Activated CD8-positive, alpha-beta memory T cell treated with anti-CD3 and anti-CD28 coated beads for 36 hours (primary cell): ENCODE results near the gene CHMP6. TPM values are rescaled to one million over a fixed set of nuclear protein-coding genes. Genes with fewer than 3 reads are reported as not detected.

Experiments used
- CTCF ChIA-PET: fragments of 350-600 bp; sonication (Branson Sonifier 250); formaldehyde crosslinking; loops from one replicate; lab custom pipeline; 2021; ENCODE audit warnings: antibody characterized with exemption; lab: Charles Lee
- POLR2A ChIA-PET: fragments of 350-600 bp; sonication (Branson Sonifier 250); formaldehyde crosslinking; loops from one replicate; lab custom pipeline; 2021; ENCODE audit warnings: antibody characterized with exemption; lab: Charles Lee
- total RNA-seq, 2 experiments: library from RNA; stranded (reverse); gene quantifications; one replicate each; pipeline ENCODE4 v1.2.3, GENCODE V29; 2021

The CHMP6 gene
- total RNA-seq = 10 to 100 TPM; 25.6 TPM

DNA sequence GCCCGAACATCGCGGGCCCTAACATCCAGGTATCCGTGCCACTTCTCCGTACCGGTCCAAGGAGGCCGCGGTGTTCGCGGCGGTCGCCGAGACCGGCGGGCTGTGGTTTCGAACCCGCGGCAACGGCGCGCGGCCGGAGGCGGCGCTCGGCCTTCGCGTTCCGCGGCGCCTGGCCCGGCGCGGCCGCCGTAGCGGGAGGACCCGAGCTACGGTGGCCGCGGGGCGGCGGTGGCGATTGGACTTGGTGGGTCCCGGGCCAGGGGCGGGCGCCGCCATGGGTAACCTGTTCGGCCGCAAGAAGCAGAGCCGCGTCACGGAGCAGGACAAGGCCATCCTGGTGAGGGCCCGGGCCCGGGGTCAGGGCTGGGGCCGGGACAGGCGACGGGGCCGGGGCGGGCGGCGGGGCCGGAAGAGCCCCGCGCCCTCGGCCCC lies at the start of gene CHMP6:
Gene CHMP6 (plus strand): TSS at position 197 of the 432 bp plus-strand sequence. CDS start 78 bp downstream, at position 275.
- ChIA-PET CTCF (interaction anchor here (0.9 to 1.4 kb wide), 3 partner anchors 10 to 26 kb away, joined by 3 read pairs; no protein-coding TSS in a partner anchor), POLR2A (interaction anchor here (1.0 to 1.3 kb wide), 2 partner anchors 27 to 231 kb away, joined by 3 to 5 read pairs; partner anchors contain the start of gene CEP131)

DNA sequence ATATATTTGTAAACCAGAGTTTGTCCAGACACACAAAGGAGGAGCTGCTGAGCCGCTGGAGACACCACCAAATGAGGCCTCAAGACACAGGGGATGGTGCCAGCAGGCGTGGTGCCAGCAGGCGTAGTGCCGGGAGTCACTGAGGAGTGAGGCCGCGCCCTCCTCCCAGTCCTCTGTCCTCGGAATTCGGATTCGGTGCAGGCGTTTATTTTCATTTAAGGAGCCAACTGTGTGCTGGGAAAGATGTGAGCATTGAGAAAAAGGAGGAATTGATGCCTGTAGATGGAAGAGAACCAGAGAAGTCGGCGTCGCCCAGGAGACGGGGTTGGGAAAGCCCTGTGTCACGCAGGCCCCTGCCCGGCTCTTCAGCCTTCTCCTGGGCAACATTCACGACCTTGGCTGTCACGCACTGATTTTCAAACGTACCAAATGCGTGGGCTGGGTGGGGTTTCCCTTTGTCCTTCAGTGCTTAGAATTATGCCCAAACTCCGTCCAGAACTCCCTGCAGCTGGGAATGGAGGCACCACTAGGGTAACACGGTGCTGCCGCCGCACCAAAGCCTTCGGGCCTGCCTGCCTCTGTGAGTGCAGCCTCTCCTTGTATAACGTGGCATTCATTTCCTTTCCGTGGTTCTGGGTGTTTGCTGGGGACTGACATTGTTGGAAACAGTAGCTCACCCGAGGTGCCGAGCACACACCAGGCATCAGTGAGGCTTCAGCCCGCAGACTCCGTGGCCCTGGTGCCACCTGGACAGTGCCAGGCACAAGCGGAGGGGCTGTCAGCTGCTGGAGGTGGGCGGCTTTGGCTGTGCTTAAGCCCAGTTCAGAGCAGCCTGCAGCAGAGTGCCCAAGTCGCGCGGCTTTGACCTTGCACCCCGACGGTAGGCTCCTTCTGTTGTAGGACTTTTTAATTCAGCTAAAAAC lies 49.0 kb upstream of the CHMP6 start:
- POLR2A ChIA-PET = no interaction called here
- CTCF ChIA-PET = no interaction called here

DNA sequence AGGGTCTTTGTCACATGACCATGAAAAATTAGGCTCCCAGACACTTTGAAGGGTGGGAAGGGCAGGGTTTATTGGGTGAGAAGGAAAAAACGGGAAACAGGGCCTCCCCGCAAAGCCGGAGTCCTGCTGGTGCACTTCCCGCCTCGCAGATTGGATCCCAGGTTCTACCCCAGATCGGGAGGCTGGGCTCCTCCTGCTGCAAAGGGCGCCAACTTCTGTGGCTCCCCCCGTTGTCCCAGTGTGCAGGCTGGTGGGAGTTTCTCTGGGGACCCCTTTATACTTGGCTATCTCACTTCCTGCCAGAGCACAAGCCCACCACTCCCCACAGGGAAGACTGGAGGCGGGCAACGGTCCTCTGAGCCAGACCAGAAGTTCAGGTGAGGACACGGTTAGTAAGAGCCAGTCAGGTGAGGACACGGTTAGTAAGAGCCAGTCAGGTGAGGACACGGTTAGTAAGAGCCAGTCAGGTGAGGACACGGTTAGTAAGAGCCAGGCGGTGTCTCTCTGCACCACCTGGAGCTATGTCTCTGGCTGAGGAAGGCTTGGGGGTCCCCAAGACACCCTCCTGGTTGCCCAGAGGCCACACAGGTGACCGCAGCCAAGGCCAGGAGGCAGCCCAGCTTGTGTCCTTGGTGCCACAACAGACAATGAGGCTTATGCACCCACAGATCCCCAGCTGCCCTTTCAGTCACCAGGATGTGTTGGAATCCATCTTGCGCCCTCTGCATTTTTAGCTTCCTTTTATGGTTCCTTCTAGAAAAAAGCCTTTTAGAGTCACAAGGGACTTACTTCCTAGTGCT lies 48.1 kb upstream of the CHMP6 start:
- CTCF ChIA-PET = no interaction called here
- POLR2A ChIA-PET = no interaction called here

DNA sequence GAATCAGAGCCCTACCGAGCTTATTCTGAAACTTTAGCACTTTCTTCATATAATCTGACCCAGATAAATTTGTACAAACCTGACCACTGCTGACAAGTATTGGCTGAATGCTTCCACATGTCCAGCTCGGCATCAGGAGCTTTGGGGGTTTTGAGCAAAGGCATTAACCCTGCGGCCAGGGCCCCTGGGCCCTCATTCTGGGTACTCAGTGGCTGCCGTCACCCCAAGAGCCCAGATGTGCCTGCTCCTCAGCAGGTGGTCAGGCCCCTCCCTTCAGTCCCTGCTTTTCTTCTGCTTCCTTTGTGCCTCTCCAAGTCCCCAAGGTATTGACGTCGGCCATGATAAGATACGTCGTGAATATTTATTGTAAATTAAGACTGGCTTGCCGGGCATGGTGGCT lies 47.3 kb upstream of the CHMP6 start:
- ChIA-PET CTCF (interaction anchor here (0.7 kb wide), 1 partner anchor 369 kb away, joined by 3 read pairs; no protein-coding TSS in a partner anchor), POLR2A (no interaction called here)

DNA sequence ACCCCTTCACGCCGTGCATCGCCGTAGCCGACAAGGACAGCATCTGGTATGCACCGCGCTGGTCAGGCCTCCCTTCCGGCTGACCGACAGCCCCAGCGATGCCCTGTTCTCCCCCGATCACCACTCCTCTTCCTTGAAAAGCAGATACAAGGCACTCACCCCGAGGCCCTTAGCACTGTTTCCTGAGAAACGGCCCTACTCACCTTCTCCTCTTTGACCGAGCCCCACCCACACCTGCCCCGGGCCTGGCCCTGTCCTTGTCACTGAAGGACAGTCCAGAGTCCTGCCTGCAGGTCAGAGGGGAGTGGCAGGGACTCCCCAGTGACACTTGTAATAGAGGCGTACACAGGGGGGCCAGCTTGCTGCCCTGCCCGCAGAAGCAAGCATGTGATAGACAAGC lies 45.9 kb upstream of the CHMP6 start:
- ChIA-PET POLR2A (no interaction called here), CTCF (no interaction called here)

DNA sequence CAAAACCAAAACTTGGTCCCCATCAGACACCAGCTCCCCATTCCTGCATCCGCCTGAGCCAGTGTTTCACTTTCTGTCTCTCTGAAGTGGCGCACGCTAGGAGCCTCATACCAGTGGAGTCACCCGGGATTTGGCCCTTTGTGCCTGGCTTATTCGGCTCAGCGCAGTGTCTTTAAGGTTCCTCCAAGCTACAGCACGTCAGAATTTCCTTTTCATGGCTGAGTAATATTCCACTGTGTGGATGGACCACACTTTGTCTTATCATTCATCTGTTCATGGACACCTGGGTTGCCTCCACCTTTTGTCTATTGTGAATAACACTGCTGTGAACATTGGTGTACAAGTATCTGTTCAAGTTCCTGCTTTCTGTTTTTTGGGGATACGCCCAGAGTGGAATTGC lies 45.2 kb upstream of the CHMP6 start:
- ChIA-PET POLR2A (no interaction called here), CTCF (no interaction called here)

DNA sequence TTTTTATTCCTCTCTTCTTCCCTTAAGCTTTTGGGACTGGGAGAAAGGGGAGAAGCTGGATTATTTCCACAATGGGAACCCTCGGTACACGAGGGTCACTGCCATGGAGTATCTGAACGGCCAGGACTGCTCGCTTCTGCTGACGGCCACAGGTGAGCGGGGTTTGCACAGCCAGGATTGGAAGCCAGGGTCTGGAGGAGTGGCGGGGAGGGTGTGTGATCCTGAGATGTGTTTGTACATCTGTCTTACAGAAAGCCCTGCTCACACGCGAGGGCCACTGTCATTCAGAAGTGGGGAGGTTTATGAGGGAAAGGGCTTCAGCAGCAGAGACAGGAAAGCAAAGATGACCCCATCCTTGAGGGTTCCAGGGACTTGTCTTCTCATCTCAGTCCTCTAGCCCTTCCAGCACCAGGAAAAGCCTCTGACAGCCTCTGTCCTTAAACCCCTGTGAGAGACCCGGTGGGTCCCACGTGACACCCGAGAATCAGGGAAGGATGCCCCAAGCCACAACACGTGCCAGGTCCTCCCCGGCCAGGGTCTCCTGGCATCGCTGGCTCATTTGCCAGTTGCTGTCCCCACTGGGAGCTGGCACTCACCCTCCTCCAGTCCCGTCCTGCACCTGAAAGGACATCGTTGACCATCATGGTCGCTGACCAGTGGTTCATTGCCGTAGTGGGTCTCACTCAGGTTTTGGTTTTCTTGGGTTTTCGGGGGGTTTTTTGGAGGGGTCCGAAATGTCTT lies 44.3 kb upstream of the CHMP6 start:
- POLR2A ChIA-PET = no interaction called here
- CTCF ChIA-PET = no interaction called here

DNA sequence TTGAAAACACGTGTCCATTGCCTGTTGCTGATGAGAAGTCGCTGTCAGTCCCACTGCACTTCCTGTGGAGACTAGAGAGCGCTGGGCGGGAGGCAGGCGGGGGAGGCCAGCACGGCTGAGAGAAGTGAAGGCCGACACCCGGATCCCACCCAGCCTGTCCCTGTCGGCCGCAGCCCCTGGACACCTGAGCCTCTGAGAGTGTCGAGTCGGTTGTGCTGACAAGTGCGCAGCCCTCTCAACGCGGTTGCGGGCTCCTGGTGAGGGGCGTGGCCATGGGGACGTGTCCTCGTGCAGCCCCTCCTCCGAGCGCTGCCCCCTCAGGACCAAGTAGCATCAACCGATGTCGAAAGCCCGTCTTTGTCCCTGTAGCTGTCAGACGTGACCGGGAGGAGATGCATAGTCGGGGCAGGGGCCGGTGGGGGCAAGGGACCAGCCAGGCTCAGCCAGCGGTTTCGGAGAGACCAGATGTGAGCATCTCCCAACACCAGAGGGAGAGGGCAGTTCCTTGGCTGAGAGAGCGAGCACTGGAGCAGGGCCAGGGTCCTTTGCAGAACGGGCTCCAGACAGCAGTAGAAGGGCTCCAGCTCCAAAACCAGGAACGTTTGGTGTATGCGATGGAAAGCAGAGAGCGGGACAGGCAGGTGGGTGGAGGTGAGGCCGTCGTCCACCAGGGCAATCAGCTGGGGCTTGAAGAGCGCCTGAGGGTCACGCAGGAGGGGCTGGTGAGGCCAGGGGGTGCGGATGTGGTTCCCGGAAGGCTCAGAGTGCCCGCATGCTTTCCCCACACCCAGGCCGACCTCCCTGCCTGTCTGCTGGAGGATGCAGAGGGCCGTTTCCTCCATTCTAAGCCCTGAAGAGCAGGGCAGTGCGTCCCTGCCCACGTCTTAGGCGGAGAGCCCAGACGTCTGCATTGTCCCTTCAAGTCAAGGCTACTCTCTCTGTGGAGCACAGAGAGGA lies 43.3 kb upstream of the CHMP6 start:
- ChIA-PET CTCF (no interaction called here), POLR2A (no interaction called here)

DNA sequence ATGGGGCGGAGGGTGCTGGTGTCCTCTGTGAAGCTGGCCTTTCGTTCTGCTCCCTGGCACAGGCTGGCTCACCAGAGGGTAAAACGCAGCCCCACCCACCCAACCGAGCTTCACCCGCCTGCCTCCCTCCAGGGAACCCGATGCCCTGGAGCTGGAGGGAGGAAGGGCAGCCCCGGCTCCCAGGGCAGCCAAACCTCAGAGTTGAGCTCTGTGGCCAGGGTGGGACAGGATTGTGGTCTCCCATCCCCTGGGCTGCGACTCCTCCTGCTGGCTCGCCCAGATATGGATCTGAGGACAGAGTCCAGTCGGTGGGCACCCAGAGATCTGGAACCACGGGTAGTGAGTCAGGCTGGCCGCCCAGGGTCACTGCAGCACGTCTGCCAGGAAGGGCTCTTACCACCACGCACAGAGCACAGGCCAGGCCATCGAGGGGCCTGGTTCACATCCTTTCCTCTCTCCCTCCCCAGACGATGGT lies 42.6 kb upstream of the CHMP6 start:
- CTCF ChIA-PET = no interaction called here
- POLR2A ChIA-PET = no interaction called here

DNA sequence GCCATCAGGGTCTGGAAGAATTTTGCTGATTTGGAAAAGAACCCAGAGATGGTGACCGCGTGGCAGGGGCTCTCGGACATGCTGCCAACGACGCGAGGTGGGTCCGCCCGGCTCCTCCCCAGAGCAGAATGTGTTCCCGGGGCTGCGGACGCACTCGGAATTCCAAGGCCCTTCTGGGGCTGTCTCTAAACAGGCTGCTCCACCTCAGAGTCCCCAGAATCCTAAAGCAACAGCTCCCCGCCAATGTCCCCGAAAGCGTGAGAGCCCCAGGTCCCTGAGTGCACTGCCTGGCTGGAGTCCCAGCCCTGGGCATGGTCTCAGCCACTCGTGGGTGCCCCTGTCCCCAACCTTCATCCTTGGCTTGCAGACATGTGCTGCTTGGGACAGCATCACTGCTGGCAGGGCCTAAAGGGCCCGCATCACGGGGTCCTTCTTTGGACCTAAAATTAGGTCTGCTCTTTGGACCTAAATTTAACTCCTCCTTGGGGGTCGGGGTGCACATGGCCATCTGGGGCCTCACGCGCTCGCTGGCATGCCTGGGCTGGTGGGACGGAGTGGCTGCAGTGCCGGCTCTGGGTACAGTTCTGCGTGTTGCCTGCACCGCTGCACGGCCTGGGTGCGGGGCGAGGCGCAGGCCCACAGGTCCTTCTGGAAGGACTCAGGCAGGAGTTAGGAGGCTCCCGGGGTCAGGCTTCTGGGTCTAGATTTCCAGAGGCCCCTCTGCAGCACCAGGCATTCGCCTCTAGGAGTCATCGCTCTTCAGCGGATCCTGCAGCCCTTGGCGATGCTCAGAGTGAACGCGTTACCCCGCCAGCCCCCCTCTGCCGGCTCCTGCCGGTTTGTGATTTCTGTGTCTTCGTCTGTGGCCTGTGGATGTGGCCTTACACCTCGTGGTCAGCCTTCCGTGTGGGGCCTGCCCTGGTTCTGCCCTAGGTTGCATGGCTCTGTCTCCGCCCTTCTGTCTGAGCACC lies 41.9 kb upstream of the CHMP6 start:
- ChIA-PET POLR2A (no interaction called here), CTCF (no interaction called here)

DNA sequence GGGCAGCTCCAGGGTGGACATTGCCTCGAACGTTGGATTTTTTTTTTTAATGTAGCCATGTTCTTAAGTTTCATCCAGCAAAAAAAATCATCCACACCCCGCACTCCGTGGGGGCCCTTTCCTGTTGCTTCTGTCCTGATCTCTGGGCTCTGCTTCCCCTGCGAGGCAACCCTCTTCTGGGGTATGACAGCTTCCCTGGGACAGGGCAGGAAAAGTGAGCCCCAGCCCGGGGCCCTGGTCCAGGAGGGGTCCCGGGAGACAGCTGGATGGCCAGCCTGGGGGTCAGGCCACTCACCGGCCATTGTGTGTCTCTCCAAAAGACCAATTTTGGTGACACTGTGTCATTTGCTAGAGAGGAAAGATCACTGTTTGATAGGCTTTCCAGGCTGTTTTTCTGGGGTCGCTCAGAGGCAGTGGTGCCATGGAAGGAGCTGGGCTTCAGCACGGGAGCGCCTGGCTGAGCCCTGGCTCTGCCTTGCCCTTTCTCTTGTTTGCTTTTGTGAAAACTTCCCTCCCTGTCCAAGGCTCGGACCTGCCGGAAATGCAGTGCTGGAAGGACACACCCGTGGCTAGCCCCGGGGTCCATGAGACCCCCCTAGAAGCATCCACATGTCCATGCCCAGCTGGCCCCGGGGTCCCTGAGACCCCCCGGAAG lies 41.0 kb upstream of the CHMP6 start:
- ChIA-PET POLR2A (no interaction called here), CTCF (no interaction called here)

DNA sequence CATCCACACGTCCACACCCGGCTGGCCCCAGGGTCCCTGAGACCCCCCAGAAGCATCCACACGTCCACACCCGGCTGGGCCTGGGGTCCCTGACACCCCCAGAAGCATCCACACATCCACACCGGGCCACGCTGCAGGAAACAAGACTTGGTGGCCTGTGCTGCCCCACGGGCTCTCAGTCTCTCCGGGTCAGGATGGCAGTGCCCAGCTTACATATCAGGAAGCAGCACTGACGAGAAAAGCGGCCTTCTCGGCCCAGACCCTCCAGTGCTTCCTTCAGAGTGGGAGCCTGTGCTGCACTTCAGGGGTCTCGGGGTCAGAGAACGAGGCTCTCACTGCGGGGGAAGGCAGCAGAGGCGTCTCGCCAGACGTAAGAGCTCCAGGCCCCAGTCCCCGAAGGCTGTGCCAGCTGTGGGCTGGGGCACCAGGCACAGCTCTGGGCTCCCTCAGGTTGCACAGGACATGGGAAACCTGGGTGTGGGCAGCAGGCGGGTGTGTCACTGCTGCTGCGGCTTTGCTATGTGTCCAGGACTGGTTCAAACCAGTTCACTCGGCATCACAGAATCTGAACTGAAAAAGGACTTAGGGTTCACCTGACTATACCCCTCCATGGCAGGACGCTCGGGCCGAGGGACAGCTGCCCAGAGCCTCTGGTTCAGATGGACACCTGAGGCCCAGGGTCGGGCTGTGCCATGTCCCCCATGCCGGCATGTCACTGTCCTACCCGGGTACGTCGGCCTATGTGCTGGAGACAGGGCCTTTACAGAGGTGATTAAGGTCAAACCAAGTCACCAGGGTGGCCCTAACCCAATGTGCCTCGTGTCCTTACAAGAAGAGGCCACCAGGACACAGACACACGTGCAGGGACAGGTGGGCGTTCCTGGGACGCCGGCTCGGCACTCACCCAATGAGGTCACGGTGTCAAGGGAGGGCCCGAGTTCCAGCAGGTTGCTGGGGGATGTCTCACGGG lies 40.2 kb upstream of the CHMP6 start:
- ChIA-PET CTCF (no interaction called here), POLR2A (no interaction called here)

DNA sequence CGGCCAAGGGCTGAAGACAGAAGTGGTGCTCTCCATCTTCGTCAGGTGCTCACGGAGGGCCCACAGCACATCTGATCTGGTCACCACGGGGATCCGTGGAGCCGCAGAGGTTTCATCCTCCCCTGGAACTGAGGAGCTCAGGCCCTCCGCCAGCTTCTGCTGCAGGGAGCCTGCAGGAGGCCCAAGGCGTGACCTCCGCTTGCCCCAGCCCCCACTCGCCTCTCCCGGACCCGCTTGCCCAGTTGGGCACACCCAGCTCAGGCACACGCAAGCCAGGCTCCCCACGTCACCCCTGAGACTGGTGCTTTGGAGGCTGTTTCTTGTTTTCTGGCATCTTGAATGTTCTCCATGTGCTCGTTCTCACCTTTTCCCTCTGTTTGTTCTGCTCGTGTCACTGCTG lies 39.4 kb upstream of the CHMP6 start:
- ChIA-PET CTCF (no interaction called here), POLR2A (no interaction called here)

DNA sequence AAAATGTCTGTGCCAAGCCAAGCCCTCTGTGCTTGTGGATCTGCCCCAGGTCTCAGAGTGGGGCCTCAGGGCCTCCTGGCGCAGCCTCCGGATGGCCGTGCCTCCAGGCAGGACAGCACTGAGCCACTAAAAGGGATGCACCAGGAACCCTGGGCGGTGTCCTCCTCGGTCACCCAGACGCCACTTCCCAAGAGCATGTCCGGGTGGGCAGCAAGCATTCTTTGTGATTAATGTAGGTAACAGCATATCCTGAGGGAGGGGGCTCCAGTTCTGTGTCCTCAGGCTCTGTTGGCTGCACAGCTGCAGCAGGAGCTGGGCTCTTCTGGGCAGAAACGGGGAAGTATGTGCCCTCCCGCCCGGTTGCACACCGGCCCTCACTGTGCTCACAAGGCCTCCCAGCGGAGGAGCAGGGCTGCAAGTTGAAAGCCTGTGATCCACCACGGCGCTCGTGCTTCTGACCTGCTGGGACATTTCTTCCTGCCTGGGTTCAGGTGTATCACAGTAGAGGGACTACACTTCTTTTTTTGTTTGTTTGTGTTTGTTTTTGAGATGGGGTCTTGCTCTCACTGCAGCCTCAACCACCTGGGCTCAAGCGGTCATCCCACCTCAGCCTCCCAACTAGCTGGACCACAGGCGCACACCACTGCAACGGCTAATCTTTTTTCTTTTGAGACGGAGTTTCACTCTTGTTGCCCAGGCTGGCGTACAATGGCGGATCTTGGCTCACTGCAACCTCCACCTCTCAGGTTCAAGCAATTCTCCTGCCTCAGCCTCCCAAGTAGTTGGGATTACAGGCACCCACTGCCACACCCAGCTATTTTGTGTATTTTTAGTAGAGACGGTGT lies 37.9 kb upstream of the CHMP6 start:
- CTCF ChIA-PET = interaction anchor here (0.6 kb wide), 1 partner anchor 379 kb away, joined by 3 read pairs; no protein-coding TSS in a partner anchor

DNA sequence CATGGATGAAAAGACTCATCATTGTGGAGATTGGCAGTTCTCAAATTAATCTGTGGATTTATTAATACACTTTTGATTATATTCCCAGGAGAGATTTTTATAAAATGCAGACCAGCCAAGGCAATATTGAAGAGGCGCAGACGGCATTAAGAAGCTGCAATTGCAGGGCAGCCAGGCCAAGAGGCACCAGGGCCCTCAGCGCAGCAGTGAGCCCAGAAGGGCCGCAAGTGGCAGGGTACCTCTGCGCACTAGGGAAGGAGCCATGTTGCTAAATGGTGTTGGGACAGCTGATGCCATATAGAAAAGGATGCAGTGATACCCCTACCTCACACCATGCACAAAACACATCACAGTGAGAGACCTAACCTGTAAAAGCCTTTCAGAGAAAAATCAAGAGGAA lies 36.6 kb upstream of the CHMP6 start:
- POLR2A ChIA-PET = no interaction called here
- CTCF ChIA-PET = no interaction called here

More for the DNA sequence above, 37.9 kb upstream of the CHMP6 start:
- POLR2A ChIA-PET = no interaction called here
